HepG2 (cell line): Measurements from ENCODE around the gene LRRC51. TPM values are rescaled to one million over a fixed set of nuclear protein-coding genes. Genes with fewer than 3 reads are reported as not detected.

ENCODE experiments used
- ATAC-seq: fragments of 200-7000 bp; cut with Tn5 transposase; 3 replicates; pipeline ENCODE4 v1.9.1; 2020; ENCODE audit warnings: mild to moderate bottlenecking, moderate library complexity
- BruUV-seq: library from RNA; stranded (reverse); fragments of 400-500 nt; replicated peaks from 2 replicates; lab custom pipeline; 2021; lab: Mats Ljungman, UMichigan
- CTCF ChIA-PET: fragments of 300-600 bp; formaldehyde crosslinking; extraction: SDS; loops from one replicate; lab custom pipeline; 2021; ENCODE audit warnings: low total read pairs, inconsistent platforms, low intra/inter-chr PET ratio; lab: Yijun Ruan, JAX
- POLR2A ChIA-PET: fragments of 350-600 bp; sonication (Branson Sonifier 250); formaldehyde crosslinking; loops from one replicate; lab custom pipeline; 2020; ENCODE audit warnings: antibody characterized with exemption, inconsistent platforms; lab: Yijun Ruan, JAX
- DNase-seq: peaks from one replicate; pipeline ENCODE4 v3.0.0-alpha.2; 2015; ENCODE audit warnings: low spot score
- FAIRE-seq: peaks from 3 replicates; lab custom pipeline; 2011; peaks lifted over from hg19 to GRCh38; lab: Jason Lieb, UNC
- H2AFZ ChIP-seq: one replicate; pipeline ENCODE4 v1.6.1; 2011; ENCODE audit warnings: low read length, inconsistent platforms
- H3K27ac ChIP-seq: fragments of 300-600 bp; 3 replicates; pipeline ENCODE4 v1.8.0; 2011; ENCODE audit warnings: mixed run types, mild to moderate bottlenecking, mixed read lengths, low read length, inconsistent platforms; ENCODE audit not compliant: insufficient read depth; ENCODE audit errors: extremely low read length
- H3K27me3 ChIP-seq, 2 experiments: fragments of 200-600 bp in 1 of 2; 2 replicates in 1 of 2; 3 replicates in 1 of 2; pipeline versions ENCODE4 v1.6.0 to v1.8.0; 2011; ENCODE audit warnings: low read length in 2 of 2, mild to moderate bottlenecking in 2 of 2, moderate library complexity in 2 of 2, inconsistent platforms in 1 of 2; ENCODE audit not compliant: insufficient read depth in 2 of 2, control insufficient read depth in 1 of 2
- H3K36me3 ChIP-seq, 2 experiments: fragments of 200-600 bp in 1 of 2; replicated peaks in 1 of 2; 2 replicates in 1 of 2; 3 replicates in 1 of 2; pipeline versions ENCODE4 v1.5.1 to v1.8.0; 2011; ENCODE audit warnings: low read length in 2 of 2, inconsistent platforms in 1 of 2; ENCODE audit not compliant: insufficient read depth in 2 of 2, control insufficient read depth in 1 of 2
- H3K4me1 ChIP-seq: 2 replicates; pipeline ENCODE4 v1.5.1; 2012; ENCODE audit warnings: low read length, inconsistent platforms; ENCODE audit not compliant: insufficient read depth
- H3K4me2 ChIP-seq: 2 replicates; pipeline ENCODE4 v1.6.0; 2011; ENCODE audit warnings: low read depth, low read length, inconsistent platforms
- H3K4me3 ChIP-seq, 3 experiments: fragments of 200-600 bp in 1 of 3; sonication (generic), shearing (Covaris generic) in 1 of 3; replicated peaks in 1 of 3; 2 replicates each; pipeline ENCODE4 v1.5.1; 2011 to 2016; ENCODE audit warnings: low read length in 3 of 3, inconsistent platforms in 2 of 3, low read depth in 2 of 3, mild to moderate bottlenecking in 2 of 3, control low read depth in 1 of 3, mixed read lengths in 1 of 3; ENCODE audit not compliant: insufficient read depth in 1 of 3
- H3K79me2 ChIP-seq: one replicate; pipeline ENCODE4 v1.6.1; 2011; ENCODE audit warnings: low read length, inconsistent platforms; ENCODE audit not compliant: insufficient read depth
- H3K9ac ChIP-seq: 2 replicates; pipeline ENCODE4 v1.6.0; 2011; ENCODE audit warnings: mild to moderate bottlenecking, low read depth, low read length, inconsistent platforms; ENCODE audit not compliant: insufficient read depth
- H3K9me3 ChIP-seq: 2 replicates; pipeline ENCODE4 v1.5.1; 2012; ENCODE audit warnings: mild to moderate bottlenecking, low read length
- H4K20me1 ChIP-seq: 2 replicates; pipeline ENCODE4 v1.6.0; 2011; ENCODE audit warnings: inconsistent platforms, mild to moderate bottlenecking, low read length, moderate library complexity; ENCODE audit not compliant: insufficient read depth
- ETV6 ChIP-seq: sonication (generic); formaldehyde crosslinking; conservative IDR thresholded peaks from 2 replicates; pipeline ENCODE4 v1.4.0; 2020; ENCODE audit warnings: missing genetic modification reagents
- HIVEP1 ChIP-seq: sonication (generic); formaldehyde crosslinking; IDR thresholded peaks from 2 replicates; pipeline ENCODE4 v1.4.0; 2020; ENCODE audit warnings: mild to moderate bottlenecking, missing genetic modification reagents
- RFX1 ChIP-seq: fragments of 450-650 bp; IDR thresholded peaks from 2 replicates; pipeline ENCODE4 v1.6.1; 2017
- THRA ChIP-seq: sonication (generic); formaldehyde crosslinking; IDR thresholded peaks from 2 replicates; pipeline ENCODE4 v1.4.0; 2020; ENCODE audit warnings: missing genetic modification reagents, borderline replicate concordance
- XBP1 ChIP-seq: sonication (generic); formaldehyde crosslinking; IDR thresholded peaks from 2 replicates; pipeline ENCODE4 v1.5.0; 2020; ENCODE audit warnings: missing genetic modification reagents
- ZFP1 ChIP-seq: IDR thresholded peaks from 2 replicates; pipeline ENCODE4 v1.6.1; 2016
- ZFP36 ChIP-seq: fragments of 150-350 bp; IDR thresholded peaks from 2 replicates; pipeline ENCODE4 v1.6.1; 2018; ENCODE audit warnings: borderline replicate concordance, low read length, low read depth; ENCODE audit not compliant: partially characterized antibody
- ZKSCAN8 ChIP-seq: IDR thresholded peaks from 2 replicates; pipeline ENCODE4 v1.6.1; 2016; ENCODE audit warnings: borderline replicate concordance, missing genetic modification reagents, missing compliant biosample characterization
- ZNF383 ChIP-seq: sonication (generic); formaldehyde crosslinking; IDR thresholded peaks from 2 replicates; pipeline ENCODE4 v1.4.0; 2020; ENCODE audit warnings: missing genetic modification reagents, mild to moderate bottlenecking, borderline replicate concordance
- ZNF670 ChIP-seq: sonication (generic); formaldehyde crosslinking; IDR thresholded peaks from 2 replicates; pipeline ENCODE4 v1.8.0; 2022; ENCODE audit warnings: mild to moderate bottlenecking, missing genetic modification reagents, borderline replicate concordance
- WGBS: methylation state at CpG from one replicate; pipeline ENCODE4 v1.1.6; 2017; ENCODE audit warnings: low lambda C conversion rate; 5-methylcytosine and 5-hydroxymethylcytosine counted together
- in situ Hi-C: cut with HindIII; loops from 2 replicates; pipeline ENCODE4 v1.10.0; 2017; ENCODE audit warnings: low pct_unique_long_range_greater_than_20kb; ENCODE audit not compliant: extremely low pct_ligation_motif_present
- intact Hi-C: fragments of 100-400 bp; cut with micrococcal nuclease; formaldehyde crosslinking; loops from one replicate; pipeline ENCODE4 v1.10.0; 2022; ENCODE audit not compliant: unreplicated experiment
- polyA plus RNA-seq, 8 experiments: library from polyadenylated mRNA; depleted of rRNA in 3 of 8; stranded (reverse) in 7 of 8; unstranded in 1 of 8; fragments of >200 nt; fragmentation: Illumina TruSeq in 4 of 8; extraction: Trizol in 4 of 8; gene quantifications; 2 replicates each; pipeline versions ENCODE4 v1.2.1 to v1.2.3, GENCODE V29; 2011 to 2016; ENCODE audit warnings: low read depth in 4 of 8, missing spikeins in 1 of 8, mixed read lengths in 1 of 8; ENCODE audit not compliant: insufficient read depth in 1 of 8
- total RNA-seq, 5 experiments: library from RNA; depleted of rRNA; stranded (reverse); fragments of >200 nt; fragmentation: Illumina TruSeq; extraction: Trizol; gene quantifications; 2 replicates each; pipeline ENCODE4 v1.2.3, GENCODE V29; 2016; ENCODE audit warnings: low read depth in 1 of 5
- TF ChIP-seq, protein P1 (sequence below): sonication (generic); formaldehyde crosslinking; IDR thresholded peaks from 2 replicates; pipeline ENCODE4 v1.4.0; 2020; ENCODE audit warnings: low read depth, mild to moderate bottlenecking, missing genetic modification reagents

The LRRC51 gene
- total and polyA plus RNA-seq, 2 of the 13 experiments (the other 11 are each of a cell fraction or from before 2014, with no cell fraction given): 5.3 to 6.0 TPM

DNA sequence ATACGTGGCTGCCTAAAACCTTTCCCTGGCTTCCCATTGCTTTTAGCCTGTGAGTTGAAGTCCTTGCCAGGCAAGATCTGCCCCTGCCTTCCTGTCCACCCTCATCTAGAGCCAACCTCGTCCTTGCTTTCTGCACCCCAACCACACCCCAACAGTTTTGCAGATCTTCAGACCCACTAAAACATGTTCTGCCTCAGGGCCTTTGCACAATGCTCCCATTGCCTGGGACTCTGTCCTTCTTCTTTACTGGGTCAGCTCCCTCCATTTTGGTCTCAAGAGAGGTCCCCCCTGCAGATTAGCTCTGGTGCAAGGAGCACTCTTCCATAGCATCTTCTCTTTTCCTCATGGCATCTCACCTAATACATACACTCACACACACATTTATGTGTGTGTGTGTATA is 40.3 kb downstream of the LRRC51 start:
- ATAC-seq (no peak), FAIRE-seq (no peak), DNase-seq (no peak)
- Histone ChIP-seq H3K4me1 (peaks cover 6% of the 10 kb centered on the region; the same call in 1 of the 2 replicates), H3K79me2 (no peaks in the 10 kb centered on the region), H3K9me3 (no peaks in the 10 kb centered on the region), H3K27me3 (peaks cover 1 to 12% of the 10 kb centered on the region in 2 experiments; a peak in 2 of 5 replicates), H3K36me3 (no peaks in the 10 kb centered on the region), H3K27ac (no peak overlapping the region), H4K20me1 (no peaks in the 10 kb centered on the region), H3K4me2 (no peak overlapping the region), H3K9ac (no peak overlapping the region), H2AFZ (no peak overlapping the region), H3K4me3 (no peak overlapping the region)
- intact Hi-C loops: no loop called here
- WGBS: 62% methylated on average over 2 of the region's 2 CpGs
- BruUV-seq: no TSS peak
- CTCF ChIA-PET: no interaction called here
- in situ Hi-C loops: no loop called here
- TF ChIP-seq ZNF670 (CRISPR knock-in tag) (no peak), ZFP1 (CRISPR knock-in tag) (no peak), RFX1 (no peak), ETV6 (CRISPR knock-in tag) (no peak), XBP1 (no peak), ZNF383 (CRISPR knock-in tag) (no peak), ZFP36 (no peak), THRA (CRISPR knock-in tag) (no peak), ZKSCAN8 (CRISPR knock-in tag) (no peak), HIVEP1 (no peak)
- TF ChIP-seq, protein P1, sequence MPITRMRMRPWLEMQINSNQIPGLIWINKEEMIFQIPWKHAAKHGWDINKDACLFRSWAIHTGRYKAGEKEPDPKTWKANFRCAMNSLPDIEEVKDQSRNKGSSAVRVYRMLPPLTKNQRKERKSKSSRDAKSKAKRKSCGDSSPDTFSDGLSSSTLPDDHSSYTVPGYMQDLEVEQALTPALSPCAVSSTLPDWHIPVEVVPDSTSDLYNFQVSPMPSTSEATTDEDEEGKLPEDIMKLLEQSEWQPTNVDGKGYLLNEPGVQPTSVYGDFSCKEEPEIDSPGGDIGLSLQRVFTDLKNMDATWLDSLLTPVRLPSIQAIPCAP (CRISPR knock-in tag): no peak
- TF ChIP-seq, all 625 proteins: peak for 0
- POLR2A ChIA-PET: no interaction called here
